ENCODE data around the gene SPSB4.
A peak's percentile ranks its signal among the peaks of the same experiment; 100 is the strongest.

SPSB4 gene

GRCh38 chr3:141050576-141051442 lies at the start of gene SPSB4:
SPSB4 (plus strand) TSS chr3:141051347; CDS start chr3:141066105, 14,758 bp downstream.
- H3K4me3 ChIP-seq (ENCODE audit: low read length) = peak within 1 kb of the TSS; percentile 37

GRCh38 chr3:141006344-141006743 lies 44.8 kb upstream of the SPSB4 start:
- no peak for DNase-seq (ENCODE audit: low read depth)
- TF ChIP-seq CTCF (conservative IDR thresholded peaks at IDR 0.05; ENCODE audit: low read depth, low read length) = no peak
- no peak overlapping the region for H3K4me3 ChIP-seq (ENCODE audit: low read length)

More at GRCh38 chr3:141050576-141051442, at the start of gene SPSB4:
- no peak for TF ChIP-seq CTCF (conservative IDR thresholded peaks at IDR 0.05; ENCODE audit: low read depth, low read length)
- DNase-seq (ENCODE audit: low read depth) = peak; percentile 5

- no peak for DNase-seq (ENCODE audit: low read depth)
- H3K4me3 ChIP-seq (ENCODE audit: low read length) = no peak overlapping the region
- TF ChIP-seq CTCF (conservative IDR thresholded peaks at IDR 0.05; ENCODE audit: low read depth, low read length) = no peak
Observed at GRCh38 chr3:141009496-141009895, 41.7 kb upstream of the SPSB4 start.

- peak; percentile 96 for TF ChIP-seq CTCF (conservative IDR thresholded peaks at IDR 0.05; ENCODE audit: low read depth, low read length)
- DNase-seq (ENCODE audit: low read depth) = no peak
- no peak overlapping the region for H3K4me3 ChIP-seq (ENCODE audit: low read length)
Observed at GRCh38 chr3:141011232-141011996, 39.7 kb upstream of the SPSB4 start.

- no peak for DNase-seq (ENCODE audit: low read depth)
- H3K4me3 ChIP-seq (ENCODE audit: low read length) = no peak overlapping the region
- TF ChIP-seq CTCF (conservative IDR thresholded peaks at IDR 0.05; ENCODE audit: low read depth, low read length) = no peak
Observed at GRCh38 chr3:141011997-141012262, 39.2 kb upstream of the SPSB4 start.

GRCh38 chr3:141012571-141012970 lies 38.6 kb upstream of the SPSB4 start:
- no peak for DNase-seq (ENCODE audit: low read depth)
- no peak for TF ChIP-seq CTCF (conservative IDR thresholded peaks at IDR 0.05; ENCODE audit: low read depth, low read length)
- no peak overlapping the region for H3K4me3 ChIP-seq (ENCODE audit: low read length)

All from retinal pigment epithelial cell (primary cell).